ENCODE measurements around the gene NSDHL. TPM values are rescaled to one million over a fixed set of nuclear protein-coding genes. Genes with fewer than 3 reads are reported as not detected.

NSDHL gene
- total RNA-seq, 4 donors from 2014 or later, result 1.4 to 21.0 (median 13.5) TPM

- 42% methylated on average over 4 of the region's 4 CpGs; no CpG with 5 or more reads in 1 of the 2 donors for WGBS, 2 donors (ENCODE audit: low coverage in 1 of 2)
Observed at GRCh38 chrX:152810403-152810802, 20.5 kb upstream of the NSDHL start.

GRCh38 chrX:152813206-152813605 lies 17.7 kb upstream of the NSDHL start:
- TF ChIP-seq EP300 (IDR thresholded peaks at IDR 0.05; ENCODE audit: low read depth) (no peak), POLR2A (IDR thresholded peaks at IDR 0.05) (no peak), CTCF (IDR thresholded peaks at IDR 0.05) (no peak), POLR2AphosphoS5 (IDR thresholded peaks at IDR 0.05) (no peak)
- Histone ChIP-seq H3K4me3 (no peak overlapping the region), H3K27me3 (no peaks in the 10 kb centered on the region), H3K4me1 (peaks cover 0 to 7% (median 0%) of the 10 kb centered on the region in 4 donors), H3K27ac (peak overlapping the region in 3 of 4 donors; percentile 8 to 47 (median 34)), H3K9me3 (no peaks in the 10 kb centered on the region), H3K36me3 (no peaks in the 10 kb centered on the region)
- in situ Hi-C loops (cut with MboI; ENCODE audit: low pct_ligation_motif_present in 1 of 4, low pct_unique_long_range_greater_than_20kb in 1 of 4, low sequenced_read_pairs in 3 of 4) (loop anchor here in 1 of 4 donors (25.0 kb wide), 1 partner anchor 1076 kb away; the partner anchor contains the start of gene CNGA2), intact Hi-C loops (cut with DNase I; ENCODE audit: low total_unique reads) (no loop called here)
- no peak for DNase-seq
- WGBS, 2 donors (ENCODE audit: low coverage in 1 of 2), result 20 to 31% methylated on average over 1 to 5 of the region's 5 CpGs

More at GRCh38 chrX:152810403-152810802, 20.5 kb upstream of the NSDHL start:
- no peak for TF ChIP-seq POLR2AphosphoS5 (IDR thresholded peaks at IDR 0.05)
- no peak for TF ChIP-seq EP300 (IDR thresholded peaks at IDR 0.05; ENCODE audit: low read depth)
- TF ChIP-seq CTCF (IDR thresholded peaks at IDR 0.05), result no peak
- no peak for TF ChIP-seq POLR2A (IDR thresholded peaks at IDR 0.05)
- intact Hi-C loops (cut with DNase I; ENCODE audit: low total_unique reads), result no loop called here
- Histone ChIP-seq H3K27ac (no peak overlapping the region), H3K4me1 (peaks cover 0 to 7% (median 0%) of the 10 kb centered on the region in 4 donors), H3K36me3 (no peaks in the 10 kb centered on the region), H3K27me3 (no peaks in the 10 kb centered on the region), H3K4me3 (no peak overlapping the region), H3K9me3 (no peaks in the 10 kb centered on the region)
- DNase-seq, result no peak
- in situ Hi-C loops (cut with MboI; ENCODE audit: low pct_ligation_motif_present in 1 of 4, low pct_unique_long_range_greater_than_20kb in 1 of 4, low sequenced_read_pairs in 3 of 4), result loop anchor here in 1 of 4 donors (25.0 kb wide), 1 partner anchor 1073 kb away; the partner anchor contains the start of gene CNGA2

- Histone ChIP-seq H3K27ac (peak overlapping the region in 1 of 4 donors; percentile 34), H3K4me3 (no peak overlapping the region), H3K36me3 (no peaks in the 10 kb centered on the region), H3K9me3 (no peaks in the 10 kb centered on the region), H3K27me3 (no peaks in the 10 kb centered on the region), H3K4me1 (peaks cover 0 to 7% (median 0%) of the 10 kb centered on the region in 4 donors)
- no peak for DNase-seq
- intact Hi-C loops (cut with DNase I; ENCODE audit: low total_unique reads), result no loop called here
- no peak for TF ChIP-seq POLR2AphosphoS5 (IDR thresholded peaks at IDR 0.05)
- no peak for TF ChIP-seq EP300 (IDR thresholded peaks at IDR 0.05; ENCODE audit: low read depth)
- in situ Hi-C loops (cut with MboI; ENCODE audit: low pct_ligation_motif_present in 1 of 4, low pct_unique_long_range_greater_than_20kb in 1 of 4, low sequenced_read_pairs in 3 of 4), result loop anchor here in 1 of 4 donors (25.0 kb wide), 1 partner anchor 1077 kb away; the partner anchor contains the start of gene CNGA2
- 64 to 71% methylated on average over 2 to 5 of the region's 5 CpGs for WGBS, 2 donors (ENCODE audit: low coverage in 1 of 2)
Observed at GRCh38 chrX:152814048-152814447, 16.8 kb upstream of the NSDHL start.

- H3K9me3 ChIP-seq, result no peaks in the 10 kb centered on the region
- H3K4me1 ChIP-seq, result peaks cover 0 to 7% (median 0%) of the 10 kb centered on the region in 4 donors
- intact Hi-C loops (cut with DNase I; ENCODE audit: low total_unique reads), result no loop called here
- no peaks in the 10 kb centered on the region for H3K36me3 ChIP-seq
- no peaks in the 10 kb centered on the region for H3K27me3 ChIP-seq
- no peak overlapping the region for H3K4me3 ChIP-seq
- in situ Hi-C loops (cut with MboI; ENCODE audit: low pct_ligation_motif_present in 1 of 4, low pct_unique_long_range_greater_than_20kb in 1 of 4, low sequenced_read_pairs in 3 of 4), result loop anchor here in 1 of 4 donors (25.0 kb wide), 1 partner anchor 1080 kb away; the partner anchor contains the start of gene CNGA2
- peak; percentile 26 for DNase-seq
- WGBS, 2 donors (ENCODE audit: low coverage in 1 of 2), result 5 to 28% methylated on average over 4 to 6 of the region's 6 CpGs
- H3K27ac ChIP-seq, result no peak overlapping the region
- TF ChIP-seq CTCF (IDR thresholded peaks at IDR 0.05), result peak in 4 of 5 experiments; percentile 22 to 34 (median 26)
- no peak for TF ChIP-seq POLR2A (IDR thresholded peaks at IDR 0.05)
Observed at GRCh38 chrX:152817078-152817764, 13.6 kb upstream of the NSDHL start.

Measured in transverse colon (tissue), 4 donors.